Osteoblast (primary cell): ENCODE measurements around the gene C6orf120. TPM values are rescaled to one million over a fixed set of nuclear protein-coding genes. Genes with fewer than 3 reads are reported as not detected.

Experiments used
- DNase-seq: peaks from one replicate; pipeline ENCODE4 v3.0.0; 2011; ENCODE audit warnings: low spot score, mixed read lengths; ENCODE audit not compliant: insufficient read length; ENCODE audit errors: missing footprints
- H2AFZ ChIP-seq: 2 replicates; pipeline ENCODE4 v1.6.0; 2011; ENCODE audit warnings: mild to moderate bottlenecking, low read length
- H3K27ac ChIP-seq: 2 replicates; pipeline ENCODE4 v1.5.1; 2011; ENCODE audit warnings: mild to moderate bottlenecking, low read depth, low read length, moderate library complexity
- H3K27me3 ChIP-seq: 2 replicates; pipeline ENCODE4 v1.6.0; 2012; ENCODE audit warnings: mild to moderate bottlenecking, control low read depth, inconsistent platforms, low read length, moderate library complexity; ENCODE audit not compliant: insufficient read depth
- H3K36me3 ChIP-seq: 2 replicates; pipeline ENCODE4 v1.5.1; 2011; ENCODE audit warnings: mild to moderate bottlenecking, low read length, control low read depth, moderate library complexity; ENCODE audit not compliant: insufficient read depth
- H3K4me1 ChIP-seq: 2 replicates; pipeline ENCODE4 v1.5.1; 2011; ENCODE audit warnings: mild to moderate bottlenecking, low read length, control low read depth, moderate library complexity; ENCODE audit not compliant: insufficient read depth
- H3K4me2 ChIP-seq: 2 replicates; pipeline ENCODE4 v1.6.0; 2011; ENCODE audit warnings: mild to moderate bottlenecking, low read length; ENCODE audit not compliant: insufficient read depth
- H3K4me3 ChIP-seq: fragments of 200-600 bp; sonication (generic); 3 replicates; pipeline ENCODE4 v1.5.1; 2012; ENCODE audit warnings: mild to moderate bottlenecking, low read length, inconsistent platforms; ENCODE audit not compliant: insufficient read depth
- H3K79me2 ChIP-seq: 2 replicates; pipeline ENCODE4 v1.6.0; 2012; ENCODE audit warnings: mild to moderate bottlenecking, low read length, control low read depth, inconsistent platforms; ENCODE audit not compliant: insufficient read depth
- H3K9me3 ChIP-seq: 2 replicates; pipeline ENCODE4 v1.5.1; 2011; ENCODE audit warnings: low read depth, low read length, control low read depth
- H4K20me1 ChIP-seq: 2 replicates; pipeline ENCODE4 v1.6.0; 2012; ENCODE audit warnings: mild to moderate bottlenecking, low read length, control low read depth; ENCODE audit not compliant: insufficient read depth
- CTCF ChIP-seq: IDR thresholded peaks from 2 replicates; pipeline ENCODE4 v1.5.1; 2011; ENCODE audit warnings: mild to moderate bottlenecking, low read depth, low read length, moderate library complexity; ENCODE audit errors: extremely low read depth
- total RNA-seq: library from RNA; depleted of rRNA; stranded (reverse); fragments of >200 nt; gene quantifications from 2 replicates; pipeline ENCODE4 v1.2.3, GENCODE V29; 2012

Gene C6orf120
- total RNA-seq, 1 donor: 54.3 TPM

GRCh38 chr6:169752074-169752623, 50.2 kb downstream of the C6orf120 start:
- peak overlapping the region; percentile 92 for H3K27ac ChIP-seq
- H2AFZ ChIP-seq: peak overlapping the region; percentile 97
- no peaks in the 10 kb centered on the region for H3K9me3 ChIP-seq
- H3K36me3 ChIP-seq: peaks cover 11% of the 10 kb centered on the region
- peak overlapping the region; percentile 93 for H3K4me3 ChIP-seq
- peaks cover 26% of the 10 kb centered on the region for H3K79me2 ChIP-seq
- TF ChIP-seq CTCF: no peak
- peaks cover 13% of the 10 kb centered on the region for H3K4me1 ChIP-seq
- no peaks in the 10 kb centered on the region for H3K27me3 ChIP-seq
- H3K4me2 ChIP-seq: peak overlapping the region; percentile 97
- no peaks in the 10 kb centered on the region for H4K20me1 ChIP-seq
- peak; percentile 60 for DNase-seq

Other genes with a start within 250 kb of the C6orf120 start
- 23.9 and 29.8 TPM in 2 replicates for gene WDR27, start 97 bp upstream of the C6orf120 start, total RNA-seq
- gene PHF10, start 22.4 kb downstream of the C6orf120 start, total RNA-seq: 14.7 and 21.0 TPM in 2 replicates
- 1.8 and 2.2 TPM in 2 replicates for gene DYNLT2, start 49.4 kb downstream of the C6orf120 start, total RNA-seq
- gene ERMARD, start 49.5 kb downstream of the C6orf120 start, total RNA-seq: 21.4 and 23.3 TPM in 2 replicates